GM18951 (cell line): ENCODE measurements around the gene TMEM51.
"Not testable (repeated sequence)": the region's sequence is repeated elsewhere in the genome, so short reads cannot be mapped to it uniquely, and the experiment has no call there.

Source experiments
- POLR2A ChIP-seq: IDR thresholded peaks from 4 replicates; pipeline ENCODE4 v1.6.1; 2011; ENCODE audit warnings: mild to moderate bottlenecking; ENCODE audit not compliant: insufficient read length, insufficient read depth; ENCODE audit errors: extremely low read depth
- in situ Hi-C: fragments of 300-500 bp; cut with MboI; formaldehyde crosslinking; loops from one replicate; pipeline ENCODE4 v1.12.0; 2022; ENCODE audit warnings: low sequenced_read_pairs, mixed read lengths, inconsistent platforms; ENCODE audit not compliant: unreplicated experiment

Gene TMEM51

DNA sequence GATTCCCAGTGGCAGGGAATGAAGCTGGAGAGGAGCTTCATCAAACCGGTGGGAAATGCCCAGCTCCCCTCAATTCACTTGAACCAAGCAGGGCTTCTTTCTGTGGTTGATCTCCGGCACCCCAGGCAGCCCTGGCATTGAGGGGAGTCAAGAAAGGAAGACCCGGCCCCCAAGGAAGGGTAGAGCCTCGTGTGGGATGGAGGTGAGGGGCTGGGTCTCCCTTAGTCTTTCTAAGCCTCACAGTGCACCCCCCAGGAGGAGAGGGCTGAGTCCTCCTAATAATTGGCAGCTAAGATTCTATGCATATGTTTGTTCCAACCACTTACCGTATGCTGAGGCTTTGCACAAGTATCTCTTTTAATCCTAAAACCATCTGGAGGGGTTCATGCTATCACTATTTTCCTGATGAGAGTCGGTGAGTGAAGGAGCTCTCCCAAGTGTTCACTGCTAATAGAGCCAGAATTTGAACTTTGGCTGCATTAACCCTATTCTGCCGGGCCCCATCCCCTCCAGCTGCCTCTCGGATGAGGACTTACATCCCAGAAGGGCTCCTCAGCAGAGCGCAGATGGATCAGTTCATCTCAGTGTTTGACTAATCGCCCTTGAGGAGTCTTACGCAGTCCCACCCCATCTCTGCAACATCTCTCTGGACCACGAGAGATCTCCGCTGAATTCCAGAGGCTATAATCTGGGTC, 33.1 kb upstream of the TMEM51 start:
- in situ Hi-C loops = loop anchor here (10.0 kb wide), 1 partner anchor 184 kb away; no protein-coding TSS in a partner anchor
- TF ChIP-seq POLR2A = no peak

GRCh38 chr1:15122331-15122730, 31.2 kb upstream of the TMEM51 start:
- in situ Hi-C loops = loop anchor here (10.0 kb wide), 1 partner anchor 182 kb away; no protein-coding TSS in a partner anchor
- TF ChIP-seq POLR2A = no peak

DNA sequence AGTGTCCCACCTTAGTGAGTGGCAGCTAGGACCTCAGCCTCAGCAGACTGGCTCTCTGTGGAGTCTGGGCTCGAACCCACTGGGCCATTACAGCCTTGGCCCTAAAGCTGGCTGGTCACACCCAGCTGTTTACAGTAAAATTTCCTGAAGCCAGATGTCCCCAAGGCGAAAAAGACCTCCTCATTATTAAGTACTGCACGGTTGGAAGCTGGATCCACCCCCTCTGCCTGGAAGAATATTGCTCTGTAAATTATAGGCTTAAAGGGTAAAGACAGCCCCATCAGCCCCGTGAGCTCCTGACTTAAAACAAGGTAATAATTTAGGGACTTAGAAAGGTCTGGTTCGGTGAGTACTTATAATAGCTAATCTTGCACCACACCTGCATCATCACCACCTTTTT, 30.3 kb upstream of the TMEM51 start:
- in situ Hi-C loops = loop anchor here (10.0 kb wide), 1 partner anchor 182 kb away; no protein-coding TSS in a partner anchor
- TF ChIP-seq POLR2A = no peak

GRCh38 chr1:15123925-15124324, 29.6 kb upstream of the TMEM51 start:
- in situ Hi-C loops = loop anchor here (10.0 kb wide), 1 partner anchor 181 kb away; no protein-coding TSS in a partner anchor
- no peak for TF ChIP-seq POLR2A

GRCh38 chr1:15124362-15125100, 29.0 kb upstream of the TMEM51 start:
- in situ Hi-C loops = loop anchor here (10.0 kb wide), 1 partner anchor 180 kb away; no protein-coding TSS in a partner anchor
- no peak for TF ChIP-seq POLR2A

DNA sequence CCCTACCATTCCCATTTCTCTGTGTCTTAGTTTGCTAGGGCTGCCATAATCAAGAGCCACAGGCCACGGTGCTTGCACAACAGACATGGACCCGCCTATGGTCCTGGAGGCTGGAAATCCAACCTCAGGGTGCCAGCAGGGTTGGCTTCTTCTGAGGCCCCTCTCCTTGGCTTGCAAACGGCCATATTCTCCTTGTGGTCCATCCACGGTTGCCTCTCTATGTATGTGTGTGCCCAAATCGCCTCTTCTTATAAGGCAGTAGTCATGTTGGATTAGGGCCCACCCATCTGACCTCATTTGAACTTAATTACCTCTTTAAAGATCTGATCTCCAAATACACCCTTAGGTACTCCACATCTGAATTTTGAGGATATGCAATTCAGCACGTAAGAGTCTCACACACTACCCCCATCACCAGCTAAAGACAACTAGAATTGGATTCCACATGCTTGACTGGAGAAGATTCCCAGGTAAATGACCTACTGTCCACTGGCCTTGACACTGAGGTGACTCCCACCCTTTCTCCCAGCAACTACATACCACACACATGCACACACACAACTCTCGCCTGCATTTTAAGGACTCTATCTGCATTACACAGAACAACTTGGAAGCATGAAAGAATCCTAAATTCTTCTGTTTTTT, 28.3 kb upstream of the TMEM51 start:
- in situ Hi-C loops = loop anchor here (10.0 kb wide), 1 partner anchor 180 kb away; no protein-coding TSS in a partner anchor
- TF ChIP-seq POLR2A = no peak

GRCh38 chr1:15128077-15128476, 25.5 kb upstream of the TMEM51 start:
- TF ChIP-seq POLR2A = no peak
- in situ Hi-C loops = loop anchor here (10.0 kb wide), 1 partner anchor 177 kb away; no protein-coding TSS in a partner anchor

DNA sequence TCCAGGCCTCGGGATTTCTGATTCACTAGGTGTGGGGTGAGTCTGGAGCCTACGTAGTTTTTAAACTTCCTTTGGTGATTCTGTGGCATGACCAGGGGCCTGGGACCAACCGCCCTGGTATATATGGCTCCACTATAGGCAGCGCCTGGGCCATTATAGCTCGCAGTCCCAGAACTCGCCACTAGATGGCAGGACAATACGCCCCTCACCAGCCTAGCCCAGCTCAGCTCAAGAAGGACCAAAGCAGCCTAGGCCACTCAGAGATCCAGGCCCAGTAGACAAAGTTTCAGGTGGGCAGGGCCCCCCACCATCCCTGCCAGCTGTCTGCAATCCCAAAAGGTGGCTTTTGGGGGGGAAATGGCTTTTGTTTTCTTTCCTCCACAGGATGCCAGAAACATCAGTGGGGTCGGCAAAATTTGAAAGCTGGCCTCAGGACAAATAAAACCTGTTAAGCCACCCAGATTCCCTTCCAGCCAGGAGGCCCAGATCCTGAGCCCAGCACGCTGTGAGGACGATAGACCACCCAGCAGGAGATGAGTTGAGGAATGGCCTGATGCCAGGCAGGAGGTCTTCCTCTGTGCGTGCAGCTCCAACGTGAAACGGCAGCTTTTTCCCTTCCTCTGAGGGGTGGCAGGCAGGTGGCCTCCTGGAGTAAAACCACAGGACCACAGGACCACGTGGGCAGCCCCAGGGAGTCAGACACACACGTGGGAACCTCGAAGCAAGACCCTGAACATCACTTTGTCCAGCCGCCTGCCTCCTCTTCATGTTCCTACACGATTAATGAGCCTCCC, 24.8 kb upstream of the TMEM51 start:
- in situ Hi-C loops = loop anchor here (10.0 kb wide), 1 partner anchor 176 kb away; no protein-coding TSS in a partner anchor

DNA sequence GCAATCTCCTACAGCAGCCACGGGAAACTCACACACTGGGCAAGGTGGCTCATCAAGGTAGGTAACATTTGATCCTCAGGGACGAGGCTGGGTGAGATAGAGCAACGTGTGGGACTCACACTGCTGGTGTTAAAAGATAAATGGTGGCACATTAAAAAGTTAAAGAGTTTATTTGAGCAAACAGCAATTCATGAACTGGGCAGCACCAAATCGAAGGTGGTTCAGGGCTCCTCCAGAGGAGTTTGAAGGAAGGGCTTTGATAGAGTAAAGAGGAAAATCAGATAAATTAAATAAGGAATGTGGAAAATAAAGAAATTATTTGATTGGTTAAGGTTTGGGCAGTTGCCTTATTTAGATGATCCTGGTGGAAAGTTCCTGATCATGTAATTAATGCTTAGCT, 23.6 kb upstream of the TMEM51 start:
- in situ Hi-C loops = loop anchor here (10.0 kb wide), 1 partner anchor 175 kb away; no protein-coding TSS in a partner anchor
- no peak for TF ChIP-seq POLR2A

More for the DNA sequence above, 24.8 kb upstream of the TMEM51 start:
- TF ChIP-seq POLR2A = no peak

- TF ChIP-seq POLR2A = no peak
- in situ Hi-C loops = no loop called here
Measured at GRCh38 chr1:15130607-15131006, 22.9 kb upstream of the TMEM51 start.

- no peak for TF ChIP-seq POLR2A
- in situ Hi-C loops = no loop called here
Measured at GRCh38 chr1:15132965-15133364, 20.6 kb upstream of the TMEM51 start.

- in situ Hi-C loops = no loop called here
- TF ChIP-seq POLR2A = no peak
Measured at GRCh38 chr1:15134285-15134684, 19.3 kb upstream of the TMEM51 start.

GRCh38 chr1:15135604-15136003, 17.9 kb upstream of the TMEM51 start:
- in situ Hi-C loops = not testable (repeated sequence)

- TF ChIP-seq POLR2A = no peak
- in situ Hi-C loops = no loop called here
Measured at GRCh38 chr1:15137809-15138208, 15.7 kb upstream of the TMEM51 start.
